Panc1 (cell line): ENCODE measurements around the gene KCNAB2.

ENCODE experiments used
- CTCF ChIP-seq: fragments of 450-650 bp; IDR thresholded peaks from 2 replicates; pipeline ENCODE4 v1.5.1; 2017; ENCODE audit warnings: mild to moderate bottlenecking
- SIN3A ChIP-seq: IDR thresholded peaks from 2 replicates; pipeline ENCODE4 v1.6.1; 2012; ENCODE audit warnings: low read depth, mild to moderate bottlenecking, low read length, moderate library complexity, borderline replicate concordance; ENCODE audit not compliant: insufficient read depth

- TF ChIP-seq CTCF (no peak), SIN3A (no peak)
Observed at GRCh38 chr1:6013491-6013890, 32.2 kb upstream of the KCNAB2 start.
